H1 (cell line): Measurements from ENCODE around the gene NUBPL. TPM values are rescaled to one million over a fixed set of nuclear protein-coding genes. Genes with fewer than 3 reads are reported as not detected.

ENCODE experiments used
- CTCF ChIA-PET: fragments of 300-600 bp; sonication (Branson Sonifier 250); formaldehyde crosslinking; loops from one replicate; lab custom pipeline; 2021; ENCODE audit not compliant: partially characterized antibody; lab: Charles Lee
- POLR2A ChIA-PET: fragments of 300-600 bp; sonication (Branson Sonifier 250); formaldehyde crosslinking; loops from one replicate; lab custom pipeline; 2021; ENCODE audit warnings: inconsistent platforms; ENCODE audit not compliant: partially characterized antibody; lab: Charles Lee
- DNase-seq, 2 experiments: peaks; one replicate each; pipeline versions ENCODE4 v3.0.0 to v3.0.0-alpha.2; 2010 to 2022; ENCODE audit warnings: low spot score in 2 of 2, low read depth in 1 of 2, mixed read lengths in 1 of 2
- FAIRE-seq: peaks from 2 replicates; lab custom pipeline; 2011; peaks lifted over from hg19 to GRCh38; lab: Jason Lieb, UNC
- H2AFZ ChIP-seq: 2 replicates; pipeline ENCODE4 v1.8.1; 2012; ENCODE audit warnings: low read length, inconsistent platforms
- H2AK5ac ChIP-seq: 2 replicates; pipeline ENCODE4 v1.6.1; 2013; ENCODE audit warnings: low read depth, low read length
- H2BK120ac ChIP-seq: replicated peaks from 2 replicates; pipeline ENCODE3; 2013; ENCODE audit warnings: low read depth, low read length, inconsistent platforms
- H2BK12ac ChIP-seq: 2 replicates; pipeline ENCODE4 v1.6.1; 2013; ENCODE audit warnings: low read depth, low read length
- H2BK15ac ChIP-seq: 2 replicates; pipeline ENCODE4 v1.6.1; 2013; ENCODE audit warnings: low read length
- H2BK20ac ChIP-seq: 2 replicates; pipeline ENCODE4 v1.6.1; 2013; ENCODE audit warnings: low read length
- H2BK5ac ChIP-seq: 2 replicates; pipeline ENCODE4 v1.6.1; 2013; ENCODE audit warnings: low read depth, low read length
- H3K14ac ChIP-seq: 2 replicates; pipeline ENCODE4 v1.6.1; 2013; ENCODE audit warnings: inconsistent platforms; ENCODE audit not compliant: insufficient read length
- H3K18ac ChIP-seq: 2 replicates; pipeline ENCODE4 v1.6.1; 2013; ENCODE audit warnings: low read length; ENCODE audit errors: extremely low read depth
- H3K23ac ChIP-seq: 2 replicates; pipeline ENCODE4 v1.6.1; 2013; ENCODE audit warnings: inconsistent platforms; ENCODE audit not compliant: insufficient read length
- H3K23me2 ChIP-seq: 2 replicates; pipeline ENCODE4 v1.6.1; 2013; ENCODE audit warnings: low read depth, low read length
- H3K27ac ChIP-seq: 2 replicates; pipeline ENCODE4 v1.6.1; 2011; ENCODE audit warnings: low read depth, low read length, inconsistent platforms
- H3K27me3 ChIP-seq, 4 experiments: replicated peaks in 1 of 4; 1 replicate in 1 of 4; 2 replicates in 3 of 4; pipeline versions ENCODE4 v1.6.1 to v1.8.1; 2011 to 2013; ENCODE audit warnings: low read length in 3 of 4, mild to moderate bottlenecking in 3 of 4, inconsistent platforms in 2 of 4, mixed read lengths in 2 of 4, moderate library complexity in 1 of 4; ENCODE audit not compliant: control insufficient read depth in 3 of 4, insufficient read depth in 3 of 4; ENCODE audit errors: extremely low read depth in 1 of 4
- H3K36me3 ChIP-seq, 4 experiments: 2 replicates each; pipeline versions ENCODE4 v1.6.1 to v1.8.1; 2011 to 2013; ENCODE audit warnings: mild to moderate bottlenecking in 4 of 4, low read length in 3 of 4, moderate library complexity in 2 of 4, control low read depth in 1 of 4, inconsistent platforms in 1 of 4; ENCODE audit not compliant: insufficient read depth in 4 of 4, control insufficient read depth in 2 of 4
- H3K4ac ChIP-seq: replicated peaks from 2 replicates; pipeline ENCODE3; 2013; ENCODE audit warnings: low read length, low read depth, mixed read lengths, inconsistent platforms; ENCODE audit not compliant: insufficient read length
- H3K4me1 ChIP-seq, 4 experiments: replicated peaks in 1 of 4; 1 replicate in 1 of 4; 2 replicates in 3 of 4; pipeline versions ENCODE4 v1.6.1 to v1.8.1; 2011 to 2013; ENCODE audit warnings: low read length in 3 of 4, inconsistent platforms in 2 of 4, mixed read lengths in 1 of 4; ENCODE audit not compliant: insufficient read depth in 4 of 4, control insufficient read depth in 3 of 4
- H3K4me2 ChIP-seq, 2 experiments: 2 replicates each; pipeline versions ENCODE4 v1.6.1 to v1.8.1; 2011 to 2013; ENCODE audit warnings: low read depth in 2 of 2, low read length in 2 of 2, control low read depth in 1 of 2, inconsistent platforms in 1 of 2, mild to moderate bottlenecking in 1 of 2; ENCODE audit not compliant: insufficient read depth in 1 of 2
- H3K4me3 ChIP-seq, 4 experiments: fragments of 200-600, 300-600 bp in 1 of 4; sonication (generic), shearing (Covaris generic), sonication (Bioruptor Twin) in 1 of 4; 2 replicates each; pipeline versions ENCODE4 v1.5.1 to v1.8.1; 2011 to 2016; ENCODE audit warnings: low read length in 4 of 4, low read depth in 3 of 4, control low read depth in 2 of 4, inconsistent platforms in 2 of 4, mild to moderate bottlenecking in 2 of 4, mixed read lengths in 1 of 4, moderate library complexity in 1 of 4; ENCODE audit not compliant: insufficient read depth in 2 of 4; ENCODE audit errors: extremely low read depth in 1 of 4
- H3K56ac ChIP-seq: replicated peaks from 2 replicates; pipeline ENCODE3; 2013; ENCODE audit warnings: low read depth, mild to moderate bottlenecking, mixed read lengths, low read length, inconsistent platforms; ENCODE audit not compliant: insufficient read length
- H3K79me1 ChIP-seq: 2 replicates; pipeline ENCODE4 v1.6.1; 2013; ENCODE audit warnings: low read depth, low read length, control low read depth
- H3K79me2 ChIP-seq, 2 experiments: 2 replicates each; pipeline versions ENCODE4 v1.6.1 to v1.8.1; 2012 to 2013; ENCODE audit warnings: low read length in 2 of 2, mild to moderate bottlenecking in 2 of 2, inconsistent platforms in 1 of 2; ENCODE audit not compliant: insufficient read depth in 2 of 2, control insufficient read depth in 1 of 2
- H3K9ac ChIP-seq, 4 experiments: replicated peaks in 1 of 4; 1 replicate in 1 of 4; 2 replicates in 3 of 4; pipeline versions ENCODE4 v1.6.1 to v1.8.1; 2011 to 2013; ENCODE audit warnings: low read depth in 3 of 4, low read length in 3 of 4, control low read depth in 2 of 4, mild to moderate bottlenecking in 2 of 4, moderate library complexity in 2 of 4, inconsistent platforms in 1 of 4; ENCODE audit errors: extremely low read depth in 1 of 4
- H3K9me3 ChIP-seq, 2 experiments: 2 replicates each; pipeline versions ENCODE4 v1.6.1 to v1.8.1; 2012 to 2013; ENCODE audit warnings: mild to moderate bottlenecking in 2 of 2, moderate library complexity in 2 of 2, control low read depth in 1 of 2, inconsistent platforms in 1 of 2, low read depth in 1 of 2, low read length in 1 of 2, mixed read lengths in 1 of 2; ENCODE audit not compliant: insufficient read depth in 2 of 2
- H4K20me1 ChIP-seq, 2 experiments: replicated peaks in 1 of 2; 2 replicates each; pipeline versions ENCODE3 to v1.8.1; 2011 to 2013; ENCODE audit warnings: inconsistent platforms in 2 of 2, low read length in 2 of 2, mild to moderate bottlenecking in 1 of 2; ENCODE audit not compliant: insufficient read depth in 2 of 2, control insufficient read depth in 1 of 2
- H4K5ac ChIP-seq: 2 replicates; pipeline ENCODE4 v1.6.1; 2013; ENCODE audit warnings: low read length, low read depth, mixed read lengths, inconsistent platforms; ENCODE audit not compliant: insufficient read length
- H4K8ac ChIP-seq: 2 replicates; pipeline ENCODE4 v1.8.0; 2013; ENCODE audit warnings: mild to moderate bottlenecking, moderate library complexity, low read length, inconsistent platforms; ENCODE audit not compliant: insufficient read depth; ENCODE audit errors: extremely low read depth
- H4K91ac ChIP-seq: replicated peaks from 2 replicates; pipeline ENCODE3; 2013; ENCODE audit warnings: low read length, mixed read lengths, inconsistent platforms; ENCODE audit not compliant: insufficient read length
- SP4 ChIP-seq: IDR thresholded peaks from 2 replicates; pipeline ENCODE4 v1.6.1; 2012; ENCODE audit warnings: low read length, inconsistent platforms
- ZNF274 ChIP-seq: IDR thresholded peaks from 2 replicates; pipeline ENCODE4 v1.7.0; 2012; ENCODE audit warnings: low read length, borderline replicate concordance; ENCODE audit errors: extremely low read depth
- WGBS, 2 experiments: shearing (Covaris generic) in 1 of 2; methylation state at CpG; one replicate each; pipeline versions ENCODE4 v1.1.6 to v1.1.7; 2013 to 2015; ENCODE audit warnings: low lambda C conversion rate in 2 of 2, mixed read lengths in 2 of 2, inconsistent platforms in 1 of 2, low coverage in 1 of 2, missing lambda C conversion rate in 1 of 2; ENCODE audit not compliant: insufficient replicate concordance in 2 of 2, insufficient coverage in 1 of 2, insufficient read length in 1 of 2; ENCODE audit errors: extremely low coverage in 1 of 2, missing lambda C conversion rate in 1 of 2; 5-methylcytosine and 5-hydroxymethylcytosine counted together
- polyA plus RNA-seq, 7 experiments: library from polyadenylated mRNA; depleted of rRNA in 3 of 7; stranded (reverse) in 5 of 7; unstranded in 2 of 7; fragments of >200 nt in 5 of 7; fragments of 200-250 nt in 2 of 7; gene quantifications; 1 replicate in 5 of 7; 2 replicates in 1 of 7; 4 replicates in 1 of 7; pipeline versions ENCODE4 v1.2.1 to v1.2.3, GENCODE V29; 2011 to 2013; ENCODE audit warnings: missing spikeins in 2 of 7, mixed read lengths in 2 of 7
- total RNA-seq: library from RNA; stranded (reverse); fragmentation: NEBNext Ultra II Directional; extraction: Animal tissue kit (Norgen Biotek cat#: 25700); gene quantifications from 2 replicates; pipeline ENCODE4 v1.2.1, GENCODE V29; 2021

NUBPL gene
- total and polyA plus RNA-seq, 2 of the 8 experiments (the other 6 are each of a cell fraction or from before 2014, with no cell fraction given), result 1.6 to 6.8 TPM

DNA sequence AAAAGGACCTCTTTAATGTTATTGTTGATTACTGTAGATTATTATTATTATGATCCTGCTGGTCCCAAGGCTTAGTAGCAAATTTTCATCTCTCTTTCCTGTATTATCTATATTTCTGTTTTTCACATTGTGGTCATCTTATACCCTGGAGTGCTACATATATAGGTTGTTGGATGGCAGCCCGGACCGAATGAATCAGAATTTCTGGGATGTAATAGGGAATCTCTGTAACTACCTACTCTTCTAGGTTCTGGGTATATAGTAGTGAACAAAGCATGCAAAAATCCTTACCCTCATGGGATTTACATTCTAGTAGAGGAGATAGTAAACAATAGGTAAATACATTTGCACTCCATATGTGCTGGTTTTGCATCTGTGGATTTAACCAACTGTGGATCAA is 31.4 kb downstream of the NUBPL start:
- Histone ChIP-seq H3K23ac (no peak overlapping the region), H3K79me1 (no peaks in the 10 kb centered on the region), H2BK15ac (no peak overlapping the region), H3K36me3 (no peaks in the 10 kb centered on the region), H3K9ac (no peak overlapping the region), H3K4me1 (no peaks in the 10 kb centered on the region), H3K56ac (no peak overlapping the region), H3K9me3 (peaks cover 0 to 2% of the 10 kb centered on the region in 2 experiments; a peak in 2 of 4 replicates), H3K4me2 (no peak overlapping the region), H2BK20ac (no peak overlapping the region), H4K8ac (no peak overlapping the region), H3K4ac (no peak overlapping the region), H2BK120ac (no peak overlapping the region), H2AK5ac (no peak overlapping the region), H4K91ac (no peak overlapping the region), H4K20me1 (no peaks in the 10 kb centered on the region), H4K5ac (no peak overlapping the region), H3K18ac (no peak overlapping the region), H2BK12ac (no peak overlapping the region), H2AFZ (no peak overlapping the region), H3K27me3 (no peaks in the 10 kb centered on the region), H2BK5ac (no peak overlapping the region), H3K4me3 (no peak overlapping the region), H3K14ac (no peak overlapping the region), H3K23me2 (no peaks in the 10 kb centered on the region), H3K79me2 (no peaks in the 10 kb centered on the region), H3K27ac (no peak overlapping the region)
- ChIA-PET POLR2A (no interaction called here), CTCF (interaction anchor here (0.5 kb wide), 1 partner anchor 132 kb away, joined by 3 read pairs; no protein-coding TSS in a partner anchor)
- DNase-seq (no peak), FAIRE-seq (no peak)
- WGBS, 2 experiments, result 94% methylated on average over 2 of the region's 2 CpGs; no CpG with 5 or more reads in 1 of the 2 experiments
- TF ChIP-seq ZNF274 (no peak), SP4 (no peak)
